PC-9 (cell line): ENCODE data around the gene NAP1L4.
"Not testable (repeated sequence)": the region's sequence is repeated elsewhere in the genome, so short reads cannot be mapped to it uniquely, and the experiment has no call there.

Experiments used
- EZH2 ChIP-seq: fragments of 200-600 bp; sonication (generic); IDR thresholded peaks from 2 replicates; pipeline ENCODE4 v1.8.0; 2017; ENCODE audit warnings: antibody characterized with exemption, low read depth
- TF ChIP-seq, protein P1 (sequence below): fragments of 200-600 bp; sonication (generic); conservative IDR thresholded peaks from 2 replicates; pipeline ENCODE4 v1.6.1; 2017; ENCODE audit warnings: mixed run types, antibody characterized with exemption, mild to moderate bottlenecking, moderate library complexity

- TF ChIP-seq, protein P1, sequence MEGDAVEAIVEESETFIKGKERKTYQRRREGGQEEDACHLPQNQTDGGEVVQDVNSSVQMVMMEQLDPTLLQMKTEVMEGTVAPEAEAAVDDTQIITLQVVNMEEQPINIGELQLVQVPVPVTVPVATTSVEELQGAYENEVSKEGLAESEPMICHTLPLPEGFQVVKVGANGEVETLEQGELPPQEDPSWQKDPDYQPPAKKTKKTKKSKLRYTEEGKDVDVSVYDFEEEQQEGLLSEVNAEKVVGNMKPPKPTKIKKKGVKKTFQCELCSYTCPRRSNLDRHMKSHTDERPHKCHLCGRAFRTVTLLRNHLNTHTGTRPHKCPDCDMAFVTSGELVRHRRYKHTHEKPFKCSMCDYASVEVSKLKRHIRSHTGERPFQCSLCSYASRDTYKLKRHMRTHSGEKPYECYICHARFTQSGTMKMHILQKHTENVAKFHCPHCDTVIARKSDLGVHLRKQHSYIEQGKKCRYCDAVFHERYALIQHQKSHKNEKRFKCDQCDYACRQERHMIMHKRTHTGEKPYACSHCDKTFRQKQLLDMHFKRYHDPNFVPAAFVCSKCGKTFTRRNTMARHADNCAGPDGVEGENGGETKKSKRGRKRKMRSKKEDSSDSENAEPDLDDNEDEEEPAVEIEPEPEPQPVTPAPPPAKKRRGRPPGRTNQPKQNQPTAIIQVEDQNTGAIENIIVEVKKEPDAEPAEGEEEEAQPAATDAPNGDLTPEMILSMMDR, result not testable (repeated sequence)
- not testable (repeated sequence) for TF ChIP-seq EZH2
Measured at GRCh38 chr11:2938458-2939418, 53.4 kb downstream of the NAP1L4 start.
